Colonic mucosa (tissue), 4 donors: Measurements from ENCODE around the gene LMLN. TPM values are rescaled to one million over a fixed set of nuclear protein-coding genes. Genes with fewer than 3 reads are reported as not detected.
A peak's percentile ranks its signal among the peaks of the same experiment; 100 is the strongest.
"Not testable (repeated sequence)": the region's sequence is repeated elsewhere in the genome, so short reads cannot be mapped to it uniquely, and the experiment has no call there.

ENCODE experiments used
- DNase-seq: peaks from one replicate; pipeline ENCODE4 v3.0.0-alpha.2; 2020
- H3K27ac ChIP-seq: fragments of 200-600 bp; one replicate; pipeline ENCODE4 v1.8.0; 2021
- H3K27me3 ChIP-seq: fragments of 200-600 bp; one replicate; pipeline ENCODE4 v1.8.0; 2021
- H3K36me3 ChIP-seq: fragments of 200-600 bp; one replicate; pipeline ENCODE4 v1.8.0; 2021
- H3K4me1 ChIP-seq: fragments of 200-600 bp; one replicate; pipeline ENCODE4 v1.8.0; 2021; ENCODE audit warnings: mild to moderate bottlenecking
- H3K4me3 ChIP-seq: fragments of 200-600 bp; one replicate; pipeline ENCODE4 v1.8.0; 2021
- H3K9ac ChIP-seq, 2 donors: one replicate each; pipeline ENCODE4 v1.7.0; 2013; ENCODE audit warnings: control low read depth in 2 of 2, low read depth in 2 of 2, low read length in 2 of 2
- H3K9me3 ChIP-seq: fragments of 200-600 bp; one replicate; pipeline ENCODE4 v1.8.0; 2021
- CTCF ChIP-seq: fragments of 200-600 bp; IDR thresholded peaks from one replicate; pipeline ENCODE4 v1.8.0; 2022; ENCODE audit warnings: antibody characterized with exemption, mild to moderate bottlenecking
- intact Hi-C: fragments of 100-400 bp; cut with DNase I; formaldehyde crosslinking; loops from one replicate; pipeline ENCODE4 v1.14.1; 2022
- total RNA-seq, 2 donors: library from RNA; stranded (reverse); fragmentation: NEBNext Ultra II Directional in 1 of 2; extraction: Animal tissue kit (Norgen Biotek cat#: 25700) in 1 of 2; gene quantifications; one replicate each; pipeline ENCODE4 v1.2.1, GENCODE V29; 2021
- donor health status: healthy.
- donor health status: DM: no; HTN: no; CAD: no.
- donor health status: DM: no; HTN: no; CAD: no.

The LMLN gene
- total RNA-seq, 2 donors from 2014 or later = 5.0 to 5.9 TPM

DNA sequence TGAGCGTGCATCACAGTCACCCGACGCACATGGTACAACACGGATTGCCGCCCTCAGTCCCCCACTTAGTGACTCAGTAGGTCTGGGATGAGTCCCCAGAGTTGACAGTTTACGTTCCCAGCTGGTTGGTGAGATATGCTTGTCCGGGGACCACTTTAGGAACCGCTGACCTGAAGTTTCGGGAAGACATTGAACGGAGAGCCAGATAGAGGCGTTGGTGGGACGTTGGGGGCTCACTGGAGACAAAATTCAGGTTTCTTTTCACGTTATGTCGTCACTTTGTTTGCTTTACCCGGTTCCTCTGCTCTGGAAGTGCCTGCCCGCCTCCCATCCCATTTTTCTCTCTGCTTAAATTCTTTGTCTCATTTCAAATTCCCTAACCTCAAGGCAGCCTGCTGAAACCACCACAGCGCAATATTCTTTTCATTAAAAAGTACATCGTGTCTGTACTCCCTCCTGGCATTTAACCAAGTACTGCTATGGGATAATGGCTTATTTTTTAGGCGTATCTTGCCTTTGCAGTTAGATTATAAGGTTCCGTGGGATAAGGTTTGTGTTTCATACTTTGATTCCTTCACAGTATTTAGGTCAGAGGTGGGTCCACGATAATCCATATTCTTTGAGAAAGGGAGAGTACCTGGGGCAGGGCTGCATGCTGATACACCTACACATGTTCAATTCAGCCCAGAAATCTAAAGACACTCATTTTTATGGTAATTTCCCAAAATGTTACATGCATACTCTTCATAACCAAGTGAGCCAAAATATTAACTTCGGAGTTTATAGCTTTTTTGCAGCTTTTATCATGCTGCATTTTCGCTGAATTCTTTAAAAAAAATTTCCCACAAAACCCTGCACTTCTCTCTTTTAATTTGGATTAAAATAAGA lies 921 bp downstream of the LMLN start:
- intact Hi-C loops = no loop called here
- Histone ChIP-seq H3K9me3 (no peaks in the 10 kb centered on the region), H3K36me3 (no peaks in the 10 kb centered on the region), H3K27me3 (no peaks in the 10 kb centered on the region), H3K4me1 (no peaks in the 10 kb centered on the region), H3K27ac (peak overlapping the region; percentile 58), H3K9ac (peak overlapping the region; percentile 77 to 82), H3K4me3 (peak overlapping the region; percentile 79)
- no peak for TF ChIP-seq CTCF
- no peak for DNase-seq

DNA sequence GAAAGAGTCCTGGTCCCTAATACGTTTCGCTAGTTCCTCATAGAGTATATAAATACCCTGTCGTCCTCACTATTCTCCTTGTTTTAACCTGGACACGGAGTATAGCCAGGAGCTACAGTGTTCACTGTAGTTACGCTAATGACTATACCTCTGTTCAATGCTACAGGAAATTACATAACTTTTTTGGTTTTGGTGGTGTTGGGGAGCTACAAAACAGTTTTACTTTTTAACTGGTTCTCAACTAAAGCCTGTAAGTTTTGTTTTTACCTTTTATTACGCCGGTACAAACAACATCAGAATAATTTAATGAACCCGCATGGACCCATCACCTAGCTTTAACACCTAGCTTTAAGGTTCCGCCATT lies 1.5 kb downstream of the LMLN start:
- no peak overlapping the region for H3K9ac ChIP-seq
- intact Hi-C loops = no loop called here
- no peak overlapping the region for H3K4me3 ChIP-seq
- H3K4me1 ChIP-seq = no peaks in the 10 kb centered on the region
- H3K27me3 ChIP-seq = no peaks in the 10 kb centered on the region
- H3K27ac ChIP-seq = no peak overlapping the region
- H3K9me3 ChIP-seq = no peaks in the 10 kb centered on the region
- H3K36me3 ChIP-seq = no peaks in the 10 kb centered on the region
- no peak for TF ChIP-seq CTCF
- DNase-seq = no peak

DNA sequence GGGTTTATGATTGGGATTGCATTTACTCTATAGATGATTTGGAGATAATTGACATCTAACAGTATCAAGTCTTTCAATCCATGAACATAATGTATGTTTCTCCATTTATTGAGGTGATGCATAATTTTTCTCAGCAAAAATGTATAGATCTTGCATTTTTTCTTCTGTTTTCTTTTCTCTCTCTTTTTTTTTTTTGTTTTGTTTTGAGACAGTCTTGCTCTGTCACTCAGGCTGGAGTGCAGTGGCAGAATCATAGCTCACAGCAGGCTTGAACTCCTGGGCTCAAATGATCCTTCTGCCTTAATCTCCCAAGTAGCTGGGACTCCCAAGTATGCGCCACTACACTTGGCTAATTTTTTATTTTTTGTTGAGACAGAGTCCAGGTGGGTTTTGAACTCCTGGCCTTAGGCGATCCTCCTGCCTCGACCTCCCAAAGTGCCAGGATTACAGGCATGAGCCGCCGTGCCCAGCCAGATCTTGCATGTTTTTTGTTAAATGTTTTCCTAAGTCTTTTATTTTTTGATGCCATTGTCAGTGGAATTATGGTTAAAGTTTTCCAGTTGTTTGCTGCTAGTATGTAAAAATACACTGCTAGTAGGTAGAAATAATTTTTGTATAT lies 3.1 kb downstream of the LMLN start:
- Histone ChIP-seq H3K36me3 (no peaks in the 10 kb centered on the region), H3K9ac (no peak overlapping the region), H3K27ac (no peak overlapping the region), H3K4me3 (no peak overlapping the region), H3K4me1 (no peaks in the 10 kb centered on the region), H3K27me3 (no peaks in the 10 kb centered on the region), H3K9me3 (no peaks in the 10 kb centered on the region)
- no peak for DNase-seq
- TF ChIP-seq CTCF = no peak
- intact Hi-C loops = no loop called here

DNA sequence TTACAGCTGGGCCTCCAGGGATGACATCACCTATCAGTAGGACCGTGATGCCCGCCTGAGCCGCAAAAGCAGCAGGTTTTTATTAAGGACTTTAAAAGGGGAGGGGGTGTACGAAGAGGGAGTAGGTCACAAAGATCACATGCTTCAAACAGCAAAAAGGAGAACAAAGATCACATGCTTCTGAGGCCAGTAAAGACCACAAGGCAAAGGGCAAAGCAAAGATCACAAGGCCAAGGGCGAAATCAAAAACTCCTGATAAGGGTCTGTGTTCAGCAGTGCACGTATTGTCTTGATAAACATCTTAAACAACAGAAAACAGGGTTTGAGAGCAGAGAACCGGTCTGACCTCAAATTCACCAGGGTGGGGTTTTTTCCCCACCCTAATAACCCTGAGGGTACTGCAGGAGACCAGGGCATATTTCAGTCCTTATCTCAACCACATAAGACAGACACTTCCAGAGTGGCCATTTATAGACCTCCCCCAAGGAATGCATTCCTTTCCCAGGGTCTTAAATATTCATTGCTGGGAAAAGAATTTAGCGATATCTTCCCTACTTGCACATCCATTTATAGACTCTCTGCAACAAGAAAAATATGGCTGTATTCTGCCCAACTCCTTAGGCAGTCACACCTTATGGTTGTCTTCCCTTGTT lies 7.4 kb downstream of the LMLN start:
- H3K36me3 ChIP-seq, H3K27ac ChIP-seq, H3K4me3 ChIP-seq, intact Hi-C loops, H3K4me1 ChIP-seq, H3K9ac ChIP-seq, DNase-seq, H3K9me3 ChIP-seq, H3K27me3 ChIP-seq: not testable (repeated sequence)

DNA sequence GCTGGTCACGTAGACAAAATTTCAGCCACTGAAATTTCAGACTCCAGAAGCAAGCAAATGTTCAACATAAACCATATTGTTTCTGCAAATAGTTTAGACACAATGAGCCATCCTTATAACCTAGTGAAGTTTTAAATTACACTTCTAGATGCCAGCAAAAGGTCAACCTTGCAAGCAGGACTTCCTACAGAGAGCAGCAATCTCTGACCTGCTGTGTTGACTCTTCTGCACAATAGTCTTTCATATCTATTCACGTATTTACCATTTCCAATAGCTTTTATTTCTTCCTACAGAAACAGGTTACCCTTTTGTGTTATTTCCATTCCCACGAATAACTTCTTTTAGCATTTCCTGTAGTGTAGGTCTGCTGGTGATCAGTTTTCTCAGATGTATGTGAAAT lies 10.6 kb downstream of the LMLN start:
- no peak overlapping the region for H3K9ac ChIP-seq
- no peaks in the 10 kb centered on the region for H3K36me3 ChIP-seq
- DNase-seq = no peak
- intact Hi-C loops = no loop called here
- H3K27ac ChIP-seq = no peak overlapping the region
- TF ChIP-seq CTCF = no peak
- H3K4me1 ChIP-seq = no peaks in the 10 kb centered on the region
- no peak overlapping the region for H3K4me3 ChIP-seq
- H3K27me3 ChIP-seq = no peaks in the 10 kb centered on the region
- no peaks in the 10 kb centered on the region for H3K9me3 ChIP-seq

DNA sequence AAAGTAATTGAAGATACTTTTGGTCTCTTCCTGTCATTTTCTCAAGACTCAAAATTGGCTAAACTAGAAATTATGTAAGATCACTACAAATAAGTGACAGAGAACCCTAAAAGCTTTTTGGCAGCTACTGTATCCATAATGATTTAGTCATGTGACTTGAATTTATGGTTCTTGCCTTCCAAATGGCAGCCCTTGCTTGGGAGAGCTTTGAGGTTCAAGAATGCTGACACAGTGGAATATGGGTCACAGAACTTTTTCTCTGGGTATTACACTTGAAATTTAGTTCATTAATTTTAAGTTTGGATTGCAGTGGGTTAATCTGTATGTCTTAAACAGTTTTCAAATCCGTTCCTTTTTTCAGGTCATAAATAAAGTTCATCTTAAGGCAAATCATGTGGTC lies 14.0 kb downstream of the LMLN start:
- TF ChIP-seq CTCF = no peak
- Histone ChIP-seq H3K36me3 (no peaks in the 10 kb centered on the region), H3K27me3 (no peaks in the 10 kb centered on the region), H3K9ac (no peak overlapping the region), H3K9me3 (no peaks in the 10 kb centered on the region), H3K4me3 (no peak overlapping the region), H3K4me1 (no peaks in the 10 kb centered on the region), H3K27ac (no peak overlapping the region)
- intact Hi-C loops = no loop called here
- no peak for DNase-seq
